Left lung (tissue), 10 donors: ENCODE measurements around the gene ACBD6. TPM values are rescaled to one million over a fixed set of nuclear protein-coding genes. Genes with fewer than 3 reads are reported as not detected.

ENCODE experiments used
- ATAC-seq: fragments of 200-7000 bp; cut with Tn5 transposase; one replicate; pipeline ENCODE4 v1.9.1; 2020; ENCODE audit warnings: moderate library complexity
- DNase-seq, 4 donors: peaks; one replicate each; pipeline ENCODE4 v3.0.0-alpha.2; 2013 to 2020
- H3K27ac ChIP-seq, 2 donors: fragments of 200-600 bp; sonication (generic) in 1 of 2; one replicate each; pipeline versions ENCODE4 v1.5.0 to v1.8.0; 2020 to 2021
- H3K27me3 ChIP-seq, 2 donors: fragments of 200-600 bp; sonication (generic) in 1 of 2; one replicate each; pipeline versions ENCODE4 v1.5.0 to v1.8.0; 2020 to 2021
- H3K36me3 ChIP-seq, 2 donors: fragments of 200-600 bp; sonication (generic) in 1 of 2; one replicate each; pipeline versions ENCODE4 v1.5.0 to v1.8.0; 2020 to 2021
- H3K4me1 ChIP-seq, 2 donors: fragments of 200-600 bp; one replicate each; pipeline ENCODE4 v1.8.0; 2021
- H3K4me3 ChIP-seq, 2 donors: fragments of 200-600 bp; sonication (generic) in 1 of 2; one replicate each; pipeline versions ENCODE4 v1.5.0 to v1.8.0; 2020 to 2021; ENCODE audit warnings: mild to moderate bottlenecking in 1 of 2
- H3K9me3 ChIP-seq, 2 donors: fragments of 200-600 bp; sonication (generic) in 1 of 2; one replicate each; pipeline versions ENCODE4 v1.5.0 to v1.8.0; 2020 to 2021
- intact Hi-C, 2 donors: fragments of 100-400 bp; cut with DNase I; formaldehyde crosslinking; loops; one replicate each; pipeline versions ENCODE4 v1.11.2 to v1.14.2; 2022
- polyA plus RNA-seq, 6 donors: library from polyadenylated mRNA; unstranded; fragments of 120-200 nt; gene quantifications; one replicate each; pipeline ENCODE4 v1.2.1, GENCODE V29; 2013; ENCODE audit not compliant: insufficient read length in 6 of 6
- total RNA-seq, 2 donors: library from RNA; stranded (reverse); fragmentation: NEBNext Ultra II Directional; extraction: Animal tissue kit (Norgen Biotek cat#: 25700); gene quantifications; one replicate each; pipeline ENCODE4 v1.2.1, GENCODE V29; 2021
- TF ChIP-seq, protein P1 (sequence below), 2 donors: fragments of 200-600 bp; sonication (generic) in 1 of 2; IDR thresholded peaks; one replicate each; pipeline versions ENCODE4 v1.5.0 to v1.8.0; 2021; ENCODE audit warnings: antibody characterized with exemption in 2 of 2
- donor health status: DM: no; HTN: yes; CAD: no.
- donor health status: DM: no; HTN: no; CAD: no.

Gene ACBD6
- total and polyA plus RNA-seq, 8 donors, result 26.5 to 81.9 (median 78.9) TPM

DNA sequence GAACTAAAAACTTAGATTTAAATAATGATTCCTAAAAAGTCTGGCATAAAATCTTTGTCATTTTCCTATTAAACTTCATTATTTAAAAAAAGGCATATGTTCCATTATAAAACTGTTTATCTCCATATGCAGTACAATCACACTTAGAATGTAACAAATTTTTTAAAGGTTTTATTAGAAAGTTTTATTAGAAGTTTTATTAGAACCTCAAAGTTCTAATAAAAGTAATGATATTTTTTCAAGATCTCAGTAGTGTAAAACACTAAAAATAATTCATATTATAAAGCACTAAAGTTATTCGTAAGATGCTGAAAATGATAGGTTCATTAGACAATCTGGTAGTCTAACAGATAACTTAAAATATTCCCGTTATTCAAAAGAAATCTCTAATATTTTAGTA is 43.6 kb downstream of the ACBD6 start:
- Histone ChIP-seq H3K4me3 (no peak overlapping the region), H3K27me3 (no peaks in the 10 kb centered on the region), H3K36me3 (peaks cover 0 to 5% of the 10 kb centered on the region in 2 donors), H3K27ac (no peak overlapping the region), H3K9me3 (peaks cover 0 to 27% of the 10 kb centered on the region in 2 donors), H3K4me1 (no peaks in the 10 kb centered on the region)
- no peak for DNase-seq
- ATAC-seq, result no peak
- intact Hi-C loops, result no loop called here
- TF ChIP-seq, protein P1, sequence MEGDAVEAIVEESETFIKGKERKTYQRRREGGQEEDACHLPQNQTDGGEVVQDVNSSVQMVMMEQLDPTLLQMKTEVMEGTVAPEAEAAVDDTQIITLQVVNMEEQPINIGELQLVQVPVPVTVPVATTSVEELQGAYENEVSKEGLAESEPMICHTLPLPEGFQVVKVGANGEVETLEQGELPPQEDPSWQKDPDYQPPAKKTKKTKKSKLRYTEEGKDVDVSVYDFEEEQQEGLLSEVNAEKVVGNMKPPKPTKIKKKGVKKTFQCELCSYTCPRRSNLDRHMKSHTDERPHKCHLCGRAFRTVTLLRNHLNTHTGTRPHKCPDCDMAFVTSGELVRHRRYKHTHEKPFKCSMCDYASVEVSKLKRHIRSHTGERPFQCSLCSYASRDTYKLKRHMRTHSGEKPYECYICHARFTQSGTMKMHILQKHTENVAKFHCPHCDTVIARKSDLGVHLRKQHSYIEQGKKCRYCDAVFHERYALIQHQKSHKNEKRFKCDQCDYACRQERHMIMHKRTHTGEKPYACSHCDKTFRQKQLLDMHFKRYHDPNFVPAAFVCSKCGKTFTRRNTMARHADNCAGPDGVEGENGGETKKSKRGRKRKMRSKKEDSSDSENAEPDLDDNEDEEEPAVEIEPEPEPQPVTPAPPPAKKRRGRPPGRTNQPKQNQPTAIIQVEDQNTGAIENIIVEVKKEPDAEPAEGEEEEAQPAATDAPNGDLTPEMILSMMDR (IDR thresholded peaks at IDR 0.05), result no peak

DNA sequence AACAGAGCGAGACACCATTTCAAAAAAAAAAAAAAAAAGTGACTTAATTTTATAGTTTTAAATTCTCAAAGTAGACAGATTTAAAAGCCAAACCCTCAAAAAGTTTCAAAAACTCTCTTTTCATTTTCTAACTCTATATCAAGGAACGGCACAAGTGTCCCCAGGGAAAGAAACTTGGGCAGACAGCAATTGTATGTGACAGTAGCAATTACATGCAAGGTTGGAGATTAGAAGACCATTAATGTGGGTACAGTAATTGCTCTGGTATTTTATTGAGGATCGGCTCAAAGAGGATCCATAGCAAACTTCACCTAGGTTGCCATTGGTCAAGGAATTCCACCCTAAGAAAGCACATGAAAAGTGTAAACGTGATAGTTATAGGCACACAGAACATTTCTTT is 46.2 kb downstream of the ACBD6 start:
- H3K4me3 ChIP-seq, result no peak overlapping the region
- TF ChIP-seq, protein P1 (IDR thresholded peaks at IDR 0.05), result no peak
- intact Hi-C loops, result no loop called here

GRCh38 chr1:180451504-180451903 is 50.9 kb downstream of the ACBD6 start:
- ATAC-seq, result no peak
- Histone ChIP-seq H3K27me3 (no peaks in the 10 kb centered on the region), H3K9me3 (peaks cover 0 to 14% of the 10 kb centered on the region in 2 donors), H3K4me1 (no peaks in the 10 kb centered on the region), H3K27ac (no peak overlapping the region), H3K36me3 (no peaks in the 10 kb centered on the region), H3K4me3 (no peak overlapping the region)
- intact Hi-C loops, result no loop called here
- DNase-seq, result no peak
- TF ChIP-seq, protein P1 (IDR thresholded peaks at IDR 0.05), result no peak

More for the DNA sequence above, 46.2 kb downstream of the ACBD6 start:
- no peaks in the 10 kb centered on the region for H3K4me1 ChIP-seq
- ATAC-seq (no peak), DNase-seq (no peak)
- H3K27me3 ChIP-seq, result no peaks in the 10 kb centered on the region
- no peaks in the 10 kb centered on the region for H3K36me3 ChIP-seq
- H3K9me3 ChIP-seq, result peaks cover 0 to 14% of the 10 kb centered on the region in 2 donors
- H3K27ac ChIP-seq, result no peak overlapping the region

DNA sequence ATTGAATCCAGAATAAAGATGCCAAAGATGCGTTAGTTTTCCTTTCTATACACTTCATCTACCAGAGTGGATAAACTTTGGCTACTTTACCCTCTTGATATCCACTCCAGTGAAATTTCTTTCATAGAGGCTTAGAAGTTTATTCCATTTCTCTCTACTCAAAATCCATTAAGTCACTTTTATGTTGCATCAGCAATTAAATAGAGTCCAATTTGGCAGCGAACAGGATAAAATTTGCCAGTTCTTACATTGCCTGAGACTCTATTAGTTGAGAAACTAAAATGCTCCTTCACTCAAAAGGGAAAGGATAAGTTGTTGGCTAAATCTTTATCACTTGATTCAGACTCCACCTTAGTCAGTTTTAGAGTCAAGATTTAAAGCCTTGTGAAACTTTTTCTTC is 57.9 kb downstream of the ACBD6 start:
- ATAC-seq, result no peak
- DNase-seq, result peak in 1 of 4 donors; percentile 27
- H3K27me3 ChIP-seq, result no peaks in the 10 kb centered on the region
- H3K9me3 ChIP-seq, result no peaks in the 10 kb centered on the region
- no peak overlapping the region for H3K4me3 ChIP-seq
- H3K36me3 ChIP-seq, result no peaks in the 10 kb centered on the region
- TF ChIP-seq, protein P1 (IDR thresholded peaks at IDR 0.05), result no peak
- H3K4me1 ChIP-seq, result peaks cover 0 to 5% of the 10 kb centered on the region in 2 donors
- no peak overlapping the region for H3K27ac ChIP-seq
- intact Hi-C loops, result no loop called here

- DNase-seq (no peak), ATAC-seq (no peak)
- H3K27ac ChIP-seq, result no peak overlapping the region
- TF ChIP-seq, protein P1 (IDR thresholded peaks at IDR 0.05), result no peak
- no peaks in the 10 kb centered on the region for H3K27me3 ChIP-seq
- H3K4me1 ChIP-seq, result peaks cover 0 to 5% of the 10 kb centered on the region in 2 donors
- intact Hi-C loops, result no loop called here
- H3K9me3 ChIP-seq, result no peaks in the 10 kb centered on the region
- no peaks in the 10 kb centered on the region for H3K36me3 ChIP-seq
- H3K4me3 ChIP-seq, result no peak overlapping the region
Measured at GRCh38 chr1:180440335-180440734, 62.0 kb downstream of the ACBD6 start.
